GM12801 (cell line): ENCODE measurements around the gene STAC2.

Experiments
- CTCF ChIP-seq: IDR thresholded peaks from one replicate; pipeline ENCODE4 v1.5.1; 2011; ENCODE audit warnings: control low read depth; ENCODE audit not compliant: insufficient read length; ENCODE audit errors: extremely low read depth

STAC2 gene

GRCh38 chr17:39225308-39225958, at the start of gene STAC2:
TSS of gene STAC2 (minus strand) at chr17:39225945. CDS start at chr17:39225502, 443 bp downstream.
- no peak for TF ChIP-seq CTCF

GRCh38 chr17:39271546-39271945, 45.8 kb upstream of the STAC2 start:
- no peak for TF ChIP-seq CTCF

GRCh38 chr17:39270923-39271322, 45.2 kb upstream of the STAC2 start:
- TF ChIP-seq CTCF: no peak

GRCh38 chr17:39264119-39264518, 38.4 kb upstream of the STAC2 start:
- no peak for TF ChIP-seq CTCF

GRCh38 chr17:39261286-39261685, 35.5 kb upstream of the STAC2 start:
- no peak for TF ChIP-seq CTCF

GRCh38 chr17:39252788-39253460, 27.2 kb upstream of the STAC2 start:
- TF ChIP-seq CTCF: no peak

GRCh38 chr17:39251997-39252396, 26.3 kb upstream of the STAC2 start:
- no peak for TF ChIP-seq CTCF
